PC-3 (cell line): Measurements from ENCODE around the gene LENEP. TPM values are rescaled to one million over a fixed set of nuclear protein-coding genes. Genes with fewer than 3 reads are reported as not detected.

Source experiments
- ATAC-seq: fragments of 200-7000 bp; cut with Tn5 transposase; 2 replicates; pipeline ENCODE4 v1.9.1; 2020; ENCODE audit warnings: mild to moderate bottlenecking, moderate library complexity
- BruUV-seq: library from RNA; stranded (reverse); fragments of 400-500 nt; replicated peaks from 2 replicates; lab custom pipeline; 2021; lab: Mats Ljungman, UMichigan
- CTCF ChIA-PET: fragments of 300-600 bp; sonication (Branson Sonifier 250); formaldehyde crosslinking; loops from one replicate; lab custom pipeline; 2022; ENCODE audit warnings: antibody characterized with exemption; lab: Charles Lee
- POLR2A ChIA-PET: fragments of 300-600 bp; sonication (Branson Sonifier 250); formaldehyde crosslinking; loops from one replicate; lab custom pipeline; 2022; ENCODE audit warnings: antibody characterized with exemption; ENCODE audit not compliant: unreplicated experiment; lab: Charles Lee
- DNase-seq: peaks from one replicate; pipeline ENCODE4 v3.0.0-alpha.2; 2015
- H2AFZ ChIP-seq: fragments of 300-600 bp; sonication (generic); 2 replicates; pipeline ENCODE4 v1.6.0; 2016; ENCODE audit warnings: antibody characterized with exemption, low read length
- H3F3A ChIP-seq: fragments of 300-600 bp; sonication (generic); one replicate; pipeline ENCODE4 v1.6.0; 2017; ENCODE audit warnings: antibody characterized with exemption, low read length, control low read depth, mild to moderate bottlenecking; ENCODE audit not compliant: unreplicated experiment
- H3K27ac ChIP-seq: fragments of 300-600 bp; sonication (generic); 2 replicates; pipeline ENCODE4 v1.5.1; 2016; ENCODE audit warnings: mild to moderate bottlenecking, low read length
- H3K27me3 ChIP-seq: fragments of 300-600 bp; sonication (generic); 2 replicates; pipeline ENCODE4 v1.6.1; 2016; ENCODE audit warnings: low read length, mixed read lengths
- H3K36me3 ChIP-seq: fragments of 300-600 bp; sonication (generic); 2 replicates; pipeline ENCODE4 v1.6.1; 2016; ENCODE audit warnings: low read depth, mixed run types, low read length, mixed read lengths
- H3K4me1 ChIP-seq: fragments of 300-600 bp; sonication (generic); 2 replicates; pipeline ENCODE4 v1.5.1; 2016; ENCODE audit warnings: low read length; ENCODE audit not compliant: insufficient read depth
- H3K4me2 ChIP-seq: fragments of 300-600 bp; sonication (generic); 2 replicates; pipeline ENCODE4 v1.6.0; 2016; ENCODE audit warnings: low read length
- H3K4me3 ChIP-seq: fragments of 300-600 bp; sonication (generic); 2 replicates; pipeline ENCODE4 v1.5.1; 2016; ENCODE audit warnings: mild to moderate bottlenecking, low read length, mixed read lengths
- H3K79me2 ChIP-seq: fragments of 300-600 bp; sonication (generic); 2 replicates; pipeline ENCODE4 v1.6.1; 2017; ENCODE audit warnings: low read length, mixed read lengths
- H3K9ac ChIP-seq: fragments of 300-600 bp; sonication (generic); 2 replicates; pipeline ENCODE4 v1.6.0; 2016; ENCODE audit warnings: mild to moderate bottlenecking, low read length
- H3K9me2 ChIP-seq: fragments of 300-600 bp; sonication (generic); replicated peaks from 2 replicates; pipeline ENCODE4 v1.6.1; 2016; ENCODE audit warnings: mixed run types, low read length, mixed read lengths
- H3K9me3 ChIP-seq: fragments of 300-600 bp; sonication (generic); 2 replicates; pipeline ENCODE4 v1.6.1; 2016; ENCODE audit warnings: low read length, mixed read lengths
- H4K20me1 ChIP-seq: fragments of 300-600 bp; sonication (generic); 2 replicates; pipeline ENCODE4 v1.6.1; 2016; ENCODE audit warnings: low read length, mixed read lengths
- EZH2 ChIP-seq: fragments of 300-600 bp; sonication (generic); IDR thresholded peaks from one replicate; pipeline ENCODE4 v1.6.1; 2017; ENCODE audit warnings: antibody characterized with exemption, mild to moderate bottlenecking, low read length; ENCODE audit not compliant: unreplicated experiment
- EZH2phosphoT487 ChIP-seq: fragments of 300-600 bp; sonication (generic); IDR thresholded peaks from 2 replicates; pipeline ENCODE4 v1.6.1; 2018; ENCODE audit warnings: mild to moderate bottlenecking, antibody characterized with exemption, low read length, borderline replicate concordance
- intact Hi-C: fragments of 100-400 bp; cut with micrococcal nuclease; formaldehyde crosslinking; loops from 2 replicates; pipeline ENCODE4 v1.9.0; 2023
- total RNA-seq: library from RNA; depleted of rRNA; stranded (reverse); fragments of >200 nt; gene quantifications from 2 replicates; pipeline ENCODE4 v1.2.3, GENCODE V29; 2014
- TF ChIP-seq, protein P1 (sequence below): fragments of 300-600 bp; sonication (generic); conservative IDR thresholded peaks from 2 replicates; pipeline ENCODE4 v1.5.1; 2017; ENCODE audit warnings: antibody characterized with exemption, low read depth, mild to moderate bottlenecking, low read length

Gene LENEP
- total RNA-seq, 1 experiment from 2014 or later, result not detected

DNA sequence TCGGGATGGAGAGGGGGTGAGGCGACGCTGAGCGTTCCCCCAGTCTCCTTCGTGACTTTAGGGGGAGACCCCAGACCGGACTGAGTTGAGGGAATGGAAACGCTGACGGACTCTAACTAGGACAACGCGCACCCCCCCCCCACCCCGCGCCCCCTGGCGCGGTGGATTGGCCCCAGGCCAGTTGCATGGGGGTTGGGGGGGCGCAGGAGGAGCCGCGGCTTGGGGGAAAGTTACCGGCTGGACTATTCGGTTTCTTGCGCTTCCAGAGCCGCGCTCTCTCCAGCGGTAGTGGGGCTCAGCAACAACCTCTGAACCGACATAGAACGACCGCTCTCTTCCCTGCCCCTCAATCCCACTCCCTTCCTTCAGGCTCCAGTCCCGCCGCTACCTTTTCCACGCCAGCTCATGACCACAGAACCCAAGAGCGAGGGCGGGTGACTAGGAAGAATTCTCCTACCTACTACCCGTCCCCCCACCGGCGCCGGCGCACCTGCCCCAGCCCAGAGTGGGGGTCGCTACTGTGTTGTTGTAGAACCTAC, 9.9 kb downstream of the LENEP start:
- POLR2A ChIA-PET, result interaction anchor here (0.5 to 0.7 kb wide), 3 partner anchors 30 to 957 kb away, joined by 3 to 8 read pairs (median 4); no protein-coding TSS in a partner anchor
- peaks cover 4% of the 10 kb centered on the region for H3F3A ChIP-seq
- no peaks in the 10 kb centered on the region for H3K9me3 ChIP-seq
- H3K9me2 ChIP-seq, result no peaks in the 10 kb centered on the region
- BruUV-seq, result TSS peak; percentile 56
- H3K36me3 ChIP-seq, result peaks cover 9% of the 10 kb centered on the region; the same call in 1 of the 2 replicates
- peaks cover 57% of the 10 kb centered on the region for H3K4me1 ChIP-seq
- H3K4me2 ChIP-seq, result peak overlapping the region; percentile 98
- H3K79me2 ChIP-seq, result peaks cover 57% of the 10 kb centered on the region
- peak overlapping the region; percentile 74 for H3K9ac ChIP-seq
- intact Hi-C loops, result loop anchor here (2.0 kb wide), 2 partner anchors 48 to 82 kb away; partner anchors contain the start of gene ADAM15
- peak; percentile 47 for DNase-seq
- H3K27ac ChIP-seq, result peak overlapping the region; percentile 88
- TF ChIP-seq, protein P1, sequence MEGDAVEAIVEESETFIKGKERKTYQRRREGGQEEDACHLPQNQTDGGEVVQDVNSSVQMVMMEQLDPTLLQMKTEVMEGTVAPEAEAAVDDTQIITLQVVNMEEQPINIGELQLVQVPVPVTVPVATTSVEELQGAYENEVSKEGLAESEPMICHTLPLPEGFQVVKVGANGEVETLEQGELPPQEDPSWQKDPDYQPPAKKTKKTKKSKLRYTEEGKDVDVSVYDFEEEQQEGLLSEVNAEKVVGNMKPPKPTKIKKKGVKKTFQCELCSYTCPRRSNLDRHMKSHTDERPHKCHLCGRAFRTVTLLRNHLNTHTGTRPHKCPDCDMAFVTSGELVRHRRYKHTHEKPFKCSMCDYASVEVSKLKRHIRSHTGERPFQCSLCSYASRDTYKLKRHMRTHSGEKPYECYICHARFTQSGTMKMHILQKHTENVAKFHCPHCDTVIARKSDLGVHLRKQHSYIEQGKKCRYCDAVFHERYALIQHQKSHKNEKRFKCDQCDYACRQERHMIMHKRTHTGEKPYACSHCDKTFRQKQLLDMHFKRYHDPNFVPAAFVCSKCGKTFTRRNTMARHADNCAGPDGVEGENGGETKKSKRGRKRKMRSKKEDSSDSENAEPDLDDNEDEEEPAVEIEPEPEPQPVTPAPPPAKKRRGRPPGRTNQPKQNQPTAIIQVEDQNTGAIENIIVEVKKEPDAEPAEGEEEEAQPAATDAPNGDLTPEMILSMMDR, result no peak
- TF ChIP-seq EZH2, result no peak
- no peak for TF ChIP-seq EZH2phosphoT487
- no peak for ATAC-seq
- no peaks in the 10 kb centered on the region for H3K27me3 ChIP-seq
- H4K20me1 ChIP-seq, result 0 out of 2 replicates have a peak, but pooled peaks cover 3% of the 10 kb centered on the region
- CTCF ChIA-PET, result interaction anchor here (4.1 kb wide), 1 partner anchor 14 kb away, joined by 16 read pairs; no protein-coding TSS in a partner anchor
- peak overlapping the region; percentile 83 for H3K4me3 ChIP-seq
- peak overlapping the region; percentile 61 for H2AFZ ChIP-seq

DNA sequence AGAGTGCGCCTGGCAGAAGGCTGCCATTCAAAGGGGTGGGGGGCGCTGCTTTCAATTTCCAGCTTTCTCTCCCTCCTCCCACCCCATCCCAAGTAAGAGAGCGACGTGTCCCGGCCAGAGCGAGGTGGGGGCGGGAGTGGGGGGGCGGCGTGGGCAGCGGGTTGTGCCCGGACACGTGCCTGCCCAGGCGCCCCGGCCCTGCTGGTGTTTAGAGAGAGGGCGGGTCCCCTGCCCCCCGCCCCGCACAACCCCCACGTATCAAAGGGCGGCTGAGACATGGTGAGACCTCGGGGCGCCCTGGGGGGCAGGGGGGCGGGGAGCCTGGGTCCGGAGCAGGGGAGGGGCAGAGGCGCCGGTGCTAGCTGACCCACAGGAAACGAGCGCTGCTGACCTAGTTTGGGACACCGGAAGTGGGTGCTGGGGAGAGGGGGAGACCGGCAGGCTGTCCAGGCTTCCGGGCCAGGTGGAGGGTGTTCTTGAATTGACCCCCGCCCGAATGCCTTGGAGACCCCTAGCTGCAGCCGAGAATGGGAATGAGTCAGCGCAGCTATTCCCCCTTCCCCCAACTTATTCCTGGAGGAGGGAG, 10.5 kb downstream of the LENEP start:
- Histone ChIP-seq H2AFZ (peak overlapping the region; percentile 61), H3F3A (peaks cover 4% of the 10 kb centered on the region), H3K9ac (peak overlapping the region; percentile 74), H4K20me1 (0 out of 2 replicates have a peak, but pooled peaks cover 3% of the 10 kb centered on the region), H3K4me3 (peak overlapping the region; percentile 83), H3K79me2 (peaks cover 63% of the 10 kb centered on the region), H3K36me3 (peaks cover 9% of the 10 kb centered on the region; the same call in 1 of the 2 replicates), H3K27ac (peak overlapping the region; percentile 88), H3K9me3 (no peaks in the 10 kb centered on the region), H3K4me2 (peak overlapping the region; percentile 98), H3K9me2 (no peaks in the 10 kb centered on the region), H3K4me1 (peaks cover 57% of the 10 kb centered on the region), H3K27me3 (no peaks in the 10 kb centered on the region)
- no TSS peak for BruUV-seq
- CTCF ChIA-PET, result interaction anchor here (0.6 to 4.1 kb wide), 3 partner anchors 14 to 72 kb away, joined by 3 to 16 read pairs (median 5); partner anchors contain the start of gene PYGO2
- ATAC-seq (peak; percentile 3; the same call in 1 of the 2 replicates), DNase-seq (peak; percentile 59)
- intact Hi-C loops, result loop anchor here (2.0 kb wide), 2 partner anchors 47 to 81 kb away; partner anchors contain the start of gene ADAM15
- POLR2A ChIA-PET, result interaction anchor here (0.7 kb wide), 1 partner anchor 30 kb away, joined by 8 read pairs; no protein-coding TSS in a partner anchor
- TF ChIP-seq EZH2phosphoT487 (no peak), EZH2 (no peak)
- TF ChIP-seq, protein P1, result no peak
